OCI-LY1 (cell line): ENCODE data around the gene PPP1CA.

Source experiments
- CTCF ChIP-seq: fragments of 200-600 bp; sonication (generic), shearing (Covaris generic); IDR thresholded peaks from 2 replicates; pipeline ENCODE4 v1.5.1; 2017; ENCODE audit warnings: mild to moderate bottlenecking, antibody characterized with exemption, low read length, moderate library complexity, mixed read lengths
- EZH2 ChIP-seq: fragments of 200-600 bp; sonication (generic), shearing (Covaris generic); IDR thresholded peaks from 2 replicates; pipeline ENCODE4 v1.8.0; 2017; ENCODE audit warnings: borderline replicate concordance, mixed run types, mild to moderate bottlenecking, antibody characterized with exemption, low read length, moderate library complexity, mixed read lengths

- TF ChIP-seq CTCF, result no peak
- no peak for TF ChIP-seq EZH2
Observed at GRCh38 chr11:67395555-67396258, 6.0 kb downstream of the PPP1CA start.
